ENCODE measurements around the gene KIF6.
"Not testable (repeated sequence)": the region's sequence is repeated elsewhere in the genome, so short reads cannot be mapped to it uniquely, and the experiment has no call there.

The KIF6 gene, protein sequence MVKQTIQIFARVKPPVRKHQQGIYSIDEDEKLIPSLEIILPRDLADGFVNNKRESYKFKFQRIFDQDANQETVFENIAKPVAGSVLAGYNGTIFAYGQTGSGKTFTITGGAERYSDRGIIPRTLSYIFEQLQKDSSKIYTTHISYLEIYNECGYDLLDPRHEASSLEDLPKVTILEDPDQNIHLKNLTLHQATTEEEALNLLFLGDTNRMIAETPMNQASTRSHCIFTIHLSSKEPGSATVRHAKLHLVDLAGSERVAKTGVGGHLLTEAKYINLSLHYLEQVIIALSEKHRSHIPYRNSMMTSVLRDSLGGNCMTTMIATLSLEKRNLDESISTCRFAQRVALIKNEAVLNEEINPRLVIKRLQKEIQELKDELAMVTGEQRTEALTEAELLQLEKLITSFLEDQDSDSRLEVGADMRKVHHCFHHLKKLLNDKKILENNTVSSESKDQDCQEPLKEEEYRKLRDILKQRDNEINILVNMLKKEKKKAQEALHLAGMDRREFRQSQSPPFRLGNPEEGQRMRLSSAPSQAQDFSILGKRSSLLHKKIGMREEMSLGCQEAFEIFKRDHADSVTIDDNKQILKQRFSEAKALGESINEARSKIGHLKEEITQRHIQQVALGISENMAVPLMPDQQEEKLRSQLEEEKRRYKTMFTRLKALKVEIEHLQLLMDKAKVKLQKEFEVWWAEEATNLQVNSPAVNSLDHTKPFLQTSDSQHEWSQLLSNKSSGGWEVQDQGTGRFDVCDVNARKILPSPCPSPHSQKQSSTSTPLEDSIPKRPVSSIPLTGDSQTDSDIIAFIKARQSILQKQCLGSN

DNA sequence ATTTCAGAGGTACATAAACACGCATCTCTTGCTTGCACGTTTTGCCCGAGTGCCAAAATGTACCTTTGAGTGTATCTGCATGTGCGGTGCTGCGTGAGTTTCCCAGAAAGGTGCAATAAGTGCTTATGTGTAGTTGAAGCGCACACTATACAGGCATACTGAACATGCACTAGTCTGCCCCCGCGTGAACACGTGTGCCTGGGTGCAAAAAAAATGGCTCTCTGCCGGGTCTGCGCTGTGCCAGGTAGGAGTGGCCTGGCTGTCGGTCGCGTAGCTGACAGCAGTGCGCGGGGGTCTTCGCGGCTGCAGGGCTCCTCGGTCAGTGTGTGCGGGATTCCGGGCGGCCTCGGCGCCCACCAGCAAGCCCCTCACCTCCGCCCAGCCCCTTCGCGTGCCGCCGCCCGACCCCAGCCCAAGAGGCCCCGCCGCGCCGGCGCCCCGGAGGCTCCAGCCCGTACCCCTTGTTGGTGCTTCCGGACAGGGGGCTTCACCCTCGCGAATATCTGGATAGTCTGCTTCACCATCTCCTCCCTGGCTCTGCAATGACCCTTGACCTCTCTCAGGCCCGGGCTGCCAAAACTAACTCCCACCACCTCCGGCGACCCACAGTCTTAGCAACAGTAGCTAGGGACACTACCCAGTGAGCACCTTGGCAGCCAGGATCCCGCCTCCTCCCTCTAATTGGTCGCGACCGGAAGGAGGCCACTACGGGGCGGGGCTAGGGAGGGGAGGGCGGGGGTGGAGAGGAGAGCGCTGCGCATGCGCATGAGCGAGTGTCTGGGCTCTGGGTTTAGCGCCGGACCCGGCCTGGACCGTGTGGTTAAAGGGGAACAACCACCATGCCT is at the start of gene KIF6:
Gene KIF6 (minus strand): TSS at position 622 of the 845 bp plus-strand sequence. CDS start 98 bp downstream, at position 524.
- DNase-seq (ENCODE audit: low read depth in 2 of 2), result peak; percentile 68 to 71

DNA sequence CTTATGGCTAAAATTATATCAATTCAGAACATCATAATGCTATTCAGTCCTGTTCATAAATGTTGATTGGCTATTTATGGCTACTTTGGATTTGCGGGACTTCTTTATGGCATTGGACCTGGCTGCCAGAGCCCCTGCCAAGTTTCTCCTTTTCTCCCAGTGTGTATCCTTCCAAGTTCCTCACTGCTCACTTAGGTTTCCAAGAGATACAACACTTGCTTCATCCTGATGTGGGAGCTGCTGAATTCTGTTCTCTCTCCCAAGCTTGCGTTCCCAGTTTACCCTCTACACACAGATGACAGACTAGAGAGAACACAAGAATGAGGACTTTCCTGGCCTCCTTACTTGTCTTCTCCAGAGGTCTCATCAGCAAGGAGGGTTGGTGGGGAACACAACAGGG is 48.6 kb upstream of the KIF6 start:
- no peak for DNase-seq (ENCODE audit: low read depth in 2 of 2)

DNA sequence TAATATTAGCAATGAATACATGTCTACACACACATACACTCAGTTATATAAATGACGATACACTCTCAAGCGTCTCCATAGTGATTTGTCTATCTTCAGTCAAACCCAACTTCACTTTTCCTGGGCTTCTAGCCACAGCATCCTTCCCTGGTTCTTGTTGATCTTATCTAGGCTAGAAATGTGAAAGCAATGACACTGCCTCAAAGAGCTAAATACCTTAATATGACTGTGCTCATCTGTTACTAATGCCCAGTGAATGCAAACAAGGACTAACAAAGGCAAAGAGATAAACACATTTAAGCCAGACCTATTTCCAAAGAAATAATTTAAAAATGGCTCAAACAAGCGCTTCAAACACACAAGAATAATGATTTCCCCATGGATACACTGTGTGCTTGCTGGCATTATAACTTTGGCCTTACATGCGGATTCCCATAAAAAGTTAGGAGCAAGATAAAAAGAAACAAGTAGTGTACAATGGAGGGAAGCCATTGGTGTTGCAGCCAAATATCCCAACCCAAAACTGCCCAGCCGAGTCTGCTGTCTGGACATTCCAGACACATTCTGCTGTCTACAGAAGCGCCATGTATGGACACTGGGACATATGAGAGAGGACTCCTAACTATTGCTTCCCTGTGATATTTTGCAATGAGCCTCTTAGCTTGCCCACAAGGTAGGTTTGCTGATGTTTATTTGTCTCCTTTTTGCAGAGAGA is 47.5 kb upstream of the KIF6 start:
- no peak for DNase-seq (ENCODE audit: low read depth in 2 of 2)

DNA sequence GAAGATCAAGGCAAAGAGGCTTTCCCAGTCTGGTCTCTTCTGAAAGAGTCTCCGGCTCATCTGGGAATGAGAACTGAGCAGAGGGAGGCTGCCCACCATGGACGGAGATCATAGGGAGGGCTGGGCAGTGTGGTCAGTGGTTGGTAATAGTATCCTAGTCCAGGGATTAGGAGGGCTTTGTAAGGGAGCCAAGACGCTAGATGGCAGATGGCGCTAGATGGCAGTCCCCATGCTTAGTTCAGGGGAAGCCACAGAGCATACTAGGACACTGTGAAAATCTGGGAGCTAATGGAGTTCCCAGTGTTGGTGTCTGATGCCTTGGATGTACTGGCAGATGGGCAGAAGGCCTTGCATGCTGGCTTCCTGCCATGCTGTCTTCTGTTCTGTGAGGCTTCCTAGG is 45.2 kb upstream of the KIF6 start:
- no peak for DNase-seq (ENCODE audit: low read depth in 2 of 2)

DNA sequence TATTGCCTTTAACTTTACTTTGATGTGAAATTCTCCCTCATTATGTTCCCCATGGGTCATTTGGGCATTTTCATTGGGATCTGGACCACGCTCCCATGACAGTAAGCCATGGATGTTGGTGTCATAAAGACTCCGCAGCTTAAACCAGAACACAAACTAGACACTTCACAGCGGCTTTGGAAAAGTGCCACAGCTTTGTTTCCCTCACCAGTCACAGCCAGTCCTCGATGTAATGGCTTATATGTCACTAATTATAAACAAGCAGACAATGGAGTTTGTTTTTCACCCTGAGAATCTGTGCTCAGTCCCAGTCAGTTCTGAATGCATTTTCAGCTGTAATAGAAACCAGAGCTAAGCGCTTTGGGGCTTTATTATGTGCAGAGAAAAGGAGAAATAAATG is 43.8 kb upstream of the KIF6 start:
- DNase-seq (ENCODE audit: low read depth in 2 of 2), result no peak

DNA sequence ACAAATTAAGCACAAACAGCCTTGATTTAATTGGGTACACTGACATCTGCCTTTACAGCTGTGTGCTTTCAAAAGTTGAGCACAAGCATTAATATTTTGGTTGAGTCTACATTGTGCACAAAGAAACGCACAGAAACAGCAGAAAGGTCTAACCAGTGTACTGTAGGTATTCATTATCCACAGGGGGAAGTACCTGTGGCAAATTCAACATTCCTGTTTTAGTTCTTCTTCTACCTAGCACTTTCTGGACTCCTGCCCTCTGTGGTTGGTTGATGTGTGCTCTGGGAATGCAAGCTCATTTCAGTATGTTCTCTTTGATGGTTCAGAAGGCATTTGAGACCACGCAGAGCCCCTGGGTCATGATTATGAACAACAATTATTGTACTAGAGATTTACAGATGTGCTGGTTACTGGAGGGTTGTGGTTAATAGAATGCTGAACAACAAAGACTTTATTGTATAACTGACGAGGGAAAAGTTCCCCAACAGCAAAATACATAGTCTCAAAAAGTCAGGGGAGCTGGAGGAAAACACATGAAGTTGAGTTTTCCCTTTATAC is 40.4 kb upstream of the KIF6 start:
- no peak for DNase-seq (ENCODE audit: low read depth in 2 of 2)

DNA sequence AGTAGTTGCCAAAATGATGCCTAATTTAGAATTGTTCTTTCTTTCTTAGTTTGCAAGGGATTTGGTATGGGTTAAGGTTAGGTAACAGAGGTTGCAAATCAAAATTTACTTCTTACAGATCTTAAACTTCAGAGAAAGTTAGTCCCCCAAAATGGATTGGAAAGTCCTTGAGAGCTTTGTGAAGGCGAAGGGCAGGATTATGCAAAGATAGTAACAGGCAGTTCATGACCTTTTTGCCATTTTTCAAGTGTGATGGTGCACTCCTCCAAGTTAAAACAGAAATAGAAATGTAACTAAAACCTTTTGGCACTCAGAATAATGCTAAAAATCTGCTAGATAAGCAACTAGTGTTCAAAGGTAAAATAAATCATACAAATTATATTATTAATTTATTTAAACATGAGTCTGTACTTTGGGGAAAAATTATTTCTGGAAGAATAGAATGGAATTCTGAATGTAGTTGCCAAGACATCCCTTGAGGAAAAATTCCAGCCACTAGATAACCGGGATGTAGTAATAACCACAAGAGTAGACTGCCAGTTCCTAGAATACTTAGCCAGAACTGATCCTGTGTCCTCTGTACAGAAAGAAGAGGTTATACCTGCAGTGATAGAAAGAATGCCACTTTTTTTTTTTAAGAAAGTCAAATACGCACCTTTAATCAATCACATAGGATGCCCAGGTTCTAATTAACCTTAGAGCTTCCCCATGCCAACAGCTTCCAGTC is 35.2 kb upstream of the KIF6 start:
- DNase-seq (ENCODE audit: low read depth in 2 of 2), result no peak

DNA sequence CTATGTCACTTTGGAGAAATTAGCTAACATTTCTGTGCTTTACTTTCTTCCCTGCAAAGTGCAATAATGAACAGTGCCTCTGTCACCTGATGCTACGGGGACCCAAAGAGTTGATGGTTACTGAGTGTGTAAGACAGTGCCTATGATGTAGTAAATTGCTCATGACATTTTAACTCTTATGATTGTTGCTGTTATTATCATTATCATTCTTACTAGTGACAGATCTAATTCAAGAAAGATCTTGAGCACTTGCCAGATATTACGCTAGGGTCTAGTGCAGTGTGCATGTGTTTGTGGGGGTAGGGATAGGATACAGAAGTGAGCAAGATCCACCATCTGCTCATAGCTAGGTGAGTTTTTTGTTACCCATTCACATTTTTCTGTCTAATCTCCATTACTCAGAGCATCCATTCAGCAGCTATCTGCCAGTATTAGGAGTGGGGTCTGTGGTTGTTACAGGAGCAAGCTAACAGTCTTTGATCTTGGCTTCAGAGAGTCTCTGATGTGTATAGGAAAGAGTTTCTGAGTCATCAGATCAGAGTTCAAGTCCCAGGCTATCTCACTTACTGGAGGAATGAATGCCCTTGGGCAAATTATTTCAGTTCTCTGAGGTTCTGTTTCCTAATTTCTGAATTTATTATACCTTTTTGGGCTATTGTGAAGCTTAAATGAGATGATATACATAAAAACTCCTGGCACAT is 33.8 kb upstream of the KIF6 start:
- no peak for DNase-seq (ENCODE audit: low read depth in 2 of 2)

DNA sequence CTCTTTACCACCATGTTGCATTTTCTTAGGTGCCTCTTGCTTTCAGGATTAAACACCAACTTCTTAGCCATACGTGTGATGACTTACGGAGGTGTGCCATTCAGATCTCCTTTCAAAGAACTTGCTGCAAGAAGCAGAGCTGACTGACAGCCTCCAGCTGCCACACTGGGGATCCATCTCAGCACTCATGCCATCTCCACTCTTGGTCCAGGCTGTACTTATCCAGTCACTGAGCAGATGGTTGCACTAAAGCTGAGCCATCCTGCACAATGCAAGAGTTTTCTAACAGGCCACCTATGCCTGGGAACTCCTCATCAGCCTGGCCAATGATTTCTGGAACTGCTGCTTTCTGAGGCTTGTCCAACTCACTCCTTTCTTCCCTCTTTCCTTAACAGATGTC is 31.4 kb upstream of the KIF6 start:
- DNase-seq (ENCODE audit: low read depth in 2 of 2), result no peak

DNA sequence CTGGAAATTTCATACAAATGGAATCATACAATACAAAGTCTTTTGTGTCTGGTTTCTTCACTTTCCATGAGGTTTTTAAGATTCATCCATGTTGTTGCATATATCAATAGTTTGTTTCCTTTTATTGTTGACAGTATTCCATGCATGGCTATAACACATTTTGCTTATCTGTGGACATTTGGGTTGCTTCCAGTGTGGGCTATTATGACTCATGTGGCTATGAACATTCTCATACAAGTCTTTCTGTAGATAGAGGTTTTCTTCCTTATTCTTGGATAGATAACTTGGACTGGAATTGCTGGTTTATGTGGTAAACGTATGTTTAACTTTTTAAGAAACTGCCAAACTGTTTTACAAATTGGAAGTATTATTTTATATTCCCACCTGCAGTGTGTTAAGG is 30.0 kb upstream of the KIF6 start:
- no peak for DNase-seq (ENCODE audit: low read depth in 2 of 2)

DNA sequence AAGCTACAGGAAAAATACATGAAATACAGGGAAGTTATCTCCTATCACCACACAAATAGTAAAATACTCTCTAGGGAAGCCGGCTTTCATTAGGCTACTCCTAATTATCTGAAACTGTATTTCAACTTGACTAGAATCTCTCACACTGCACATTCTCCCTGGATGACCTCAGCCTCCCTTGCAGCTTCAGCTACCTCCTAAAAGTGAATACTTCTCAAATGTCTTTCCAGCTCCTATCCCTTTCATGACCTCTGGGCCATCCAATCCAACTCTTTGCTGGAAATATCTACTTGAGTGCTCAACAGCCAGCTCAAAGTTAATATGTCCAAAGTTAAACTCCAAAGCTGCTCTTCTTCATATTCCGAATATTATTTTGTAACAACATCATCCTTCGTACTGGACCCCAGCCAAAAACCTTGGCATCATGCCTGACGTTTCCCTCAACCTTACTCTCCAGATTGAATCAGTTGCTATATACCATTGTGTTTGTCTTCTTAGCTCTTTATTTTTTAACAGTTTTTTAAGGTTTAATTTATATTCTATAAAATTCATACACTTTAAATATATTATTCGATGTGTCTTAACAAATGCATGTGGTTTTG is 29.4 kb upstream of the KIF6 start:
- DNase-seq (ENCODE audit: low read depth in 2 of 2), result no peak

DNA sequence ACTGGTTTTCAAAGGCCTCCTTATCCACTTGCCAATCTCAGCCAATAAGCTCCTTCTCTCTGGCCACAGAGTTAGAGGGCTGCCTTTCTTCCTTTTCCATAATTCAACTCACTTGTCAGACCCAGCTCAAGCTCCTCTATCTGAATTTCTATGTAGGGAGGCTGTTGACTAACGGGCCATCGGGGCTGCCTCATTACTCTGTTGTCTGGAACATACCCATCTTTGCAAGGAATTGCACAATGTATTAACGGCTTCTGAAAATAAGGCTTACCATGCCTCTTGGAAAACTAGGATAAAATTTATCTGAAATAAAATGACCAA is 28.5 kb upstream of the KIF6 start:
- no peak for DNase-seq (ENCODE audit: low read depth in 2 of 2)

DNA sequence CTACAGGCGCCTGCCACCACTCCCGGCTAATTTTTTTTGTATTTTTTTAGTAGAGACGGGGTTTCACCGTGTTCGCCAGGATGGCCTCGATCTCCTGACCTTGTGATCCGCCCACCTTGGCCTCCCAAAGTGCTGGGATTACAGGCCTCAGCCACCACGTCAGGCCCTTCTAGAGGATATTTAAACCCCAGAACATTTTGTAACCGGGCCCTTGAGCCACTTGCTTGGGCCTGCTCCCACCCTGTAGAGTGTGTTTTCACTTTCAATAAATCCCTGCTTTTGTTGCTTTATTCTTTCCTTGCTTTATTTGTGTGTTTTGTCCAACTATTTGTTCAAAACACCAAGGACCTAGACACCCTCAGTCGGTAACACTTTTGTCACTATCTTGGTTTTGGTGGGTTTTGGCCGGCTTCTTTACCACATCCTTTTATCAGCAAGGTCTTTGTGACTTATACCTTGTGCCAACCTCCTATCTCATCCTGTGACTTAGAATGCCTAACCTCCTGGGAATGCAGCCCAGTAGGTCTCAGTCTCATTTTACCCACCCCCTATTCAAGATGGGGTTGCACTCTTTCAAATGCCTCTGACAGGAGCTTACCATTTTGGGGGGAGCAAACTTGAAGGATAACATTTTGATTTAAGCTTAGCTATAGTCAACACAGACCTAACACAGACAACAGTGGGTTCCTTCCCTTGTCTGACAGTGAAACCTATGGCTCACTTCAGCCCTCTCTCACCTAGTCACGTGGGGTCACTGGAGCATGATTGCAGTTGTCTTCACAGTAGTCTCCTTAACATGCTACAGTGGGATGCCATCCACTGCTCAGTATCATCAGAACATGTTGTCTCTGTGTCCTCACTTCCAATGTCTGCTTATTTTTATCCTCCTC is 27.9 kb upstream of the KIF6 start:
- no peak for DNase-seq (ENCODE audit: low read depth in 2 of 2)

DNA sequence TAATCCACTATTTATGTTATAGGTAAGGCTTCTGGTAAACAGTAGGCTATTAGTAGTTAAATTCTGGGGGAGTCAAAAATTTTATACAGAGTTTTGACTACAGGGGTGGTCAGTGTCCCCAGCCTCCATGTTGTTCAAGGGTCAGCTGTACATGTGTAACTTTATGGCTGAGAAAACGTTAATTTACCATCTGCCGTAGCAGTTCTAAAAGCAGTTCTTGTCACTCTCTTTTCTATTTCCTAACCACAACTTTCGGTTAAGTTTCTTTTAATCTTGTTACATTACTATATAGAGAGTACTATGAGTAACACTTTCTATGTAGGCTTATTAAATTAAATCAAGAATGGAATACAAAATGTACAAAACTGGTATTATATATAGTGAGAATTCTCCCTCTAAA is 21.6 kb upstream of the KIF6 start:
- DNase-seq (ENCODE audit: low read depth in 2 of 2), result no peak

DNA sequence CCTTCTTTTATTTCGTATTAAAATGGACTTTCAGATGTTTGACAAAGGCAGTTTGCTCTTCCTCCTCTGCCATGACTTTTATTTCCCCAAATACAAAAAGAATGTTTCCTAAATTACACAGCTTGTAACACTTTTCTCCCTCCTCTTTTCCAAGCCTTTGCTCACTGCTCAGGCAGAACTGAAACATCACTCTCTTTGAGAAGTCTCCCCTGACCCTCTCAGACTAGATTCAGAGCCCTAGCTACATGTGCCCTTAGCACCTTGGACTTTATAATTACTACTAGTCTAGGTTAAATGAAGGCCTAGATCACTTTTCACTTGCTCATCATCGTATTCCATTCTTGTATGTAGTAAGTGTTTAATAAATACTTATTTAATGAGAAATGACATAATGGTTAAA is 8.5 kb upstream of the KIF6 start:
- no peak for DNase-seq (ENCODE audit: low read depth in 2 of 2)

DNA sequence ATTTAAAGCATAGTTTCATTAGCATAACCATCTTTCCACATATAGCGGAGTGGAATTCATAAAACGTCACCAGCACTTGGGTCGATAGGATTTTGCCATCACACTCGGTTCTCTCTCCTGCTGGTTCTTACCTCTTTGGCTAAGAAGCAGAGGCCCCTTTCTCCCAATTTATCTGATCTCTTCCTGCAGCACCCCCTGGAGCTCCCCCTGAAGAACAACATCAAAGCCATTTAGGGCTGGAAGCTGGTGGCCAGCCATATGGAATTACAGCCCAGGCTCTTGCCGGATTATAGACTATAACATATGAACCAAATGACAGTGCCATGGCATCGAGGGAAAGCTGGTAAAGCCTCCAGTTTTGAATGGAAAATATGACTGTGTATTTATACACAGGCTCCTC is 6.4 kb upstream of the KIF6 start:
- no peak for DNase-seq (ENCODE audit: low read depth in 2 of 2)

DNA sequence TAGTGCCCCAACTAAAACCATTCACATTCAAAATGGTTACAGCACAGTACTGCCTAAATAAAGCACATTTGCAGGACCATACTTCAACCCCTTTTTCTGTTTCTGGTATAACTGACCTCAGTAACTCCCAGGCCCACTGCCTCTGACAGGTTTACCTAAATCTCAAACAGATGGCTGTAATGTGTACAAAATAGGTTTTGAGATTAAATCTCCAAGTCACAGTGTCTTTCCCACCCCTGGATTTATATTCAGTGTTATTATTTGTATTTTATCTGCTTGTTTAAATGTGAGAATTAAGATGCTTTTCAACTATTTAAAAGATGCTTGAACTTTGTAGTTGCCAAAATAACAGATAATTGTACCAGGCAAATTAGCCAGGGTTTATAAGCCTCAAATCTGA is 4.7 kb upstream of the KIF6 start:
- DNase-seq (ENCODE audit: low read depth in 2 of 2), result no peak

DNA sequence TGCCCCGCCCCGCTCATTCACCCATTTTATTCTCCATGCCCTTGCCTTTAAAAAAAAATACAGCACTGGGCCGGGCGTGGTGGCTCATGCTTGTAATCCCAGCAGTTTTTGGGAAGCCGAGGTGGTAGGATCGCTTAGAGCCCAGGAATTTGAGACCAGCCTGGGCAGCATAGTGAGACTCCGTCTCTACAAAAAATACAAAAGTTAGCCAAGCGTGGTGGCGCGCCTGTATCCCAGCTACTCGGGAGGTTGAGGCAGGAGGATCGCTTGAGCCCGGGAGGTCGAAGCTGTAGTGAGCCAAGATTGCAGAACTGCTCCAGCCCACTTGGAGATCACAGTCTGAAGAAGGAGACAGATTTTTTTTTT is 407 bp upstream of the KIF6 start:
- DNase-seq (ENCODE audit: low read depth in 2 of 2), result no peak

DNA sequence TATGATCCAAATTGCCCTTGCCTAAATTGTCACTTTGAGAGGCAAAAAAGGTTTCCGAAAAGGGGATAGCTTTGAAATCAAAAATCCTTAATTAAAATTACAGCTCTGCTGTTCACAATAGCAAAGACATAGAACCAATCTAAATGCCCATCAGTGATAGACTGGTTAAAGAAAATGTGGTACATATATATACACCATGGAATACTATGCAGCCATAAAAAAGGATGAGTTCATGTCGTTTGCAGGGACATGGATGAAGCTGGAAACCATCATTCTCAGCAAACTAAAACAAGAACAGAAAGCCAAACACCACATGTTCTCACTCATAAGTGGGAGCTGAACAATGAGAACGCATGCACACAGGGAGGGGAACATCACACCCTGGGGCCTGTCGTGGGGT is 1.9 kb downstream of the KIF6 start:
- not testable (repeated sequence) for DNase-seq (ENCODE audit: low read depth in 2 of 2)
